HS-27A (cell line): ENCODE data around the gene ESM1.

Experiments
- DNase-seq: peaks from one replicate; pipeline ENCODE4 v3.0.0-alpha.2; 2012; ENCODE audit warnings: low read depth, missing footprints

ESM1 gene

GRCh38 chr5:54986269-54986654, 869 bp upstream of the ESM1 start:
- DNase-seq, result no peak

GRCh38 chr5:54981928-54982327, 3.5 kb downstream of the ESM1 start:
- DNase-seq, result no peak

GRCh38 chr5:54975701-54976100, 9.7 kb downstream of the ESM1 start:
- DNase-seq, result no peak

- no peak for DNase-seq
Measured at GRCh38 chr5:54969856-54970828, 15.3 kb downstream of the ESM1 start.

- DNase-seq, result no peak
Measured at GRCh38 chr5:54969242-54969641, 16.2 kb downstream of the ESM1 start.

- no peak for DNase-seq
Measured at GRCh38 chr5:54965806-54966205, 19.6 kb downstream of the ESM1 start.

- no peak for DNase-seq
Measured at GRCh38 chr5:54964405-54964804, 21.0 kb downstream of the ESM1 start.

- no peak for DNase-seq
Measured at GRCh38 chr5:54959673-54960418, 25.5 kb downstream of the ESM1 start.

GRCh38 chr5:54956922-54957321, 28.5 kb downstream of the ESM1 start:
- DNase-seq, result no peak

- DNase-seq, result no peak
Measured at GRCh38 chr5:54947187-54947586, 38.2 kb downstream of the ESM1 start.

- DNase-seq, result no peak
Measured at GRCh38 chr5:54946306-54946819, 39.0 kb downstream of the ESM1 start.

- DNase-seq, result no peak
Measured at GRCh38 chr5:54944364-54944763, 41.0 kb downstream of the ESM1 start.

GRCh38 chr5:54942064-54942778, 43.2 kb downstream of the ESM1 start:
- no peak for DNase-seq

- DNase-seq, result no peak
Measured at GRCh38 chr5:54936201-54936600, 49.2 kb downstream of the ESM1 start.

GRCh38 chr5:54932789-54933188, 52.6 kb downstream of the ESM1 start:
- no peak for DNase-seq

- DNase-seq, result no peak
Measured at GRCh38 chr5:54930736-54931135, 54.7 kb downstream of the ESM1 start.
